ENCODE results near the gene SLC5A6.

GRCh38 chr2:27255187-27255586 lies 43.1 kb upstream of the SLC5A6 start:
- TF ChIP-seq POLR2A (IDR thresholded peaks at IDR 0.05; ENCODE audit: low read length) (no peak), GATA1 (IDR thresholded peaks at IDR 0.05; ENCODE audit: low read depth, low read length) (no peak)

Data from erythroblast (primary cell).